Esophagus muscularis mucosa (tissue), 4 donors: ENCODE data around the gene SELENOO.

Experiments used
- EP300 ChIP-seq: sonication (generic); formaldehyde crosslinking; IDR thresholded peaks from one replicate; pipeline ENCODE4 v1.6.1; 2017; ENCODE audit warnings: antibody characterized with exemption
- POLR2A ChIP-seq: fragments of 450-650 bp; IDR thresholded peaks from one replicate; pipeline ENCODE4 v1.6.1; 2017; ENCODE audit warnings: antibody characterized with exemption, moderate library complexity, mild to moderate bottlenecking, low read depth
- TF ChIP-seq, protein P1 (sequence below), 3 experiments: fragments of 200-600 bp in 2 of 3; fragments of 450-650 bp in 1 of 3; sonication (generic) in 2 of 3; IDR thresholded peaks; one replicate each; pipeline ENCODE4 v1.5.1; 2017 to 2019; ENCODE audit warnings: antibody characterized with exemption in 3 of 3, mild to moderate bottlenecking in 2 of 3, moderate library complexity in 1 of 3

DNA sequence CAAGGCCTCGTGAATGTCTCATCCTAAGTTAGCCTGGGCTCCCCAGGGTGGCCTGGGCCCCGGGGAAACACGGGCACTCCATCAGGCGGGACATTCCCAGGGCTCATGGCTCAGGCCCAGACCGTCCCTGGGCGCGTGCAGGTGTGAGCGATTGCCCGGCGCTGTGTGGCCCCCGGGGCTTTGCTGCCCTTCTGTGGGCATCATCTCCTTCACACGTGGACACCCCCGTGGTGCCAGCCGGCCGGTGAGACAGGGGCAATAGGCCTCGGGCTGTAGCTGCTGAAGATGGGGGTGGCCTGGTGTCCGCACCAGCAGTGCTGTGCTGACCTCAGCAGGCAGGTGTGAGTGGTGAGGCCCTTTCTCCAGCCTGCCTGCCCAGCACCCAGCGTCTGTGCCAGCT, 4.6 kb upstream of the SELENOO start:
- TF ChIP-seq, protein P1, sequence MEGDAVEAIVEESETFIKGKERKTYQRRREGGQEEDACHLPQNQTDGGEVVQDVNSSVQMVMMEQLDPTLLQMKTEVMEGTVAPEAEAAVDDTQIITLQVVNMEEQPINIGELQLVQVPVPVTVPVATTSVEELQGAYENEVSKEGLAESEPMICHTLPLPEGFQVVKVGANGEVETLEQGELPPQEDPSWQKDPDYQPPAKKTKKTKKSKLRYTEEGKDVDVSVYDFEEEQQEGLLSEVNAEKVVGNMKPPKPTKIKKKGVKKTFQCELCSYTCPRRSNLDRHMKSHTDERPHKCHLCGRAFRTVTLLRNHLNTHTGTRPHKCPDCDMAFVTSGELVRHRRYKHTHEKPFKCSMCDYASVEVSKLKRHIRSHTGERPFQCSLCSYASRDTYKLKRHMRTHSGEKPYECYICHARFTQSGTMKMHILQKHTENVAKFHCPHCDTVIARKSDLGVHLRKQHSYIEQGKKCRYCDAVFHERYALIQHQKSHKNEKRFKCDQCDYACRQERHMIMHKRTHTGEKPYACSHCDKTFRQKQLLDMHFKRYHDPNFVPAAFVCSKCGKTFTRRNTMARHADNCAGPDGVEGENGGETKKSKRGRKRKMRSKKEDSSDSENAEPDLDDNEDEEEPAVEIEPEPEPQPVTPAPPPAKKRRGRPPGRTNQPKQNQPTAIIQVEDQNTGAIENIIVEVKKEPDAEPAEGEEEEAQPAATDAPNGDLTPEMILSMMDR (IDR thresholded peaks at IDR 0.05), result no peak
- TF ChIP-seq EP300, result no peak
- no peak for TF ChIP-seq POLR2A
